NCI-H226 (cell line): ENCODE data around the gene CDC45.

Source experiments
- DNase-seq: peaks from one replicate; pipeline ENCODE4 v3.0.0-alpha.2; 2015

Gene CDC45

GRCh38 chr22:19567157-19568009 is 87.7 kb downstream of the CDC45 start:
- no peak for DNase-seq

- peak; percentile 78 for DNase-seq
Observed at GRCh38 chr22:19568337-19569275, 88.9 kb downstream of the CDC45 start.

- DNase-seq: no peak
Observed at GRCh38 chr22:19569276-19569640, 89.5 kb downstream of the CDC45 start.

GRCh38 chr22:19569976-19570375 is 90.3 kb downstream of the CDC45 start:
- no peak for DNase-seq
